ENCODE measurements around the gene PHF12. TPM values are rescaled to one million over a fixed set of nuclear protein-coding genes. Genes with fewer than 3 reads are reported as not detected.
"Not testable (repeated sequence)": the region's sequence is repeated elsewhere in the genome, so short reads cannot be mapped to it uniquely, and the experiment has no call there.

The PHF12 gene
- total and polyA plus RNA-seq, 2 donors (not counting 1 experiment from before 2014, with no cell fraction given) = 10.1 to 14.2 TPM

DNA sequence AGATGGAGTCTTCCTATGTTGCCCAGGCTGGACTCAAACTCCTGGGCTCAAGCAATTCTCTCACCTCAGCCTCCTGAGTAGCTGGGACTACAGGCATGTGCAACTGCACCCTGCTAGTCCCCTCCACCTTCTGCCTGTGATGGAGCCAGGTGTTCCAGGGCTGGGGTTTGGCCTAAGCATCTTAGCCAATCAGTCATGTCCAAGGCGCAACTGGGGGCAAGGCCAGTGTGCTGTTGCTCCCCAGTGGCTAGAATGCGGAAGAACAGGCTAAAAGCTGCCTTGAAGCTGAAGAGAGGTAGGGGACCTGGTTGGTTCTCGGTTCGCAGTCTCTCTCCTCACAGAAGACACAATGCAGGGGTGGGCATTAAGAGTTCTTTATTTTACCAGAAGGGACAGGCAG, 72.3 kb downstream of the PHF12 start:
- Histone ChIP-seq H3K9ac (ENCODE audit: insufficient read depth, low read length) (no peak overlapping the region), H3K4me1 (ENCODE audit: control insufficient read depth, extremely low read depth, insufficient read depth, low read length) (no peaks in the 10 kb centered on the region), H3K36me3 (ENCODE audit: control insufficient read depth, insufficient read depth, low read length) (peaks cover 26% of the 10 kb centered on the region), H3K79me2 (ENCODE audit: control insufficient read depth, insufficient read depth, low read length) (no peaks in the 10 kb centered on the region), H3K4me3 (replicated peaks in 1 of 4; ENCODE audit: control extremely low read depth in 1 of 4, insufficient read depth in 1 of 4, low read depth in 3 of 4, low read length in 4 of 4) (no peak overlapping the region), H4K20me1 (ENCODE audit: control insufficient read depth, extremely low read depth, insufficient read depth, low read length) (no peaks in the 10 kb centered on the region), H3K27me3 (ENCODE audit: control insufficient read depth, insufficient read depth, low read length) (no peaks in the 10 kb centered on the region), H2AFZ (ENCODE audit: low read length) (no peak overlapping the region), H3K4me2 (ENCODE audit: extremely low read depth, insufficient read depth, low read length) (no peak overlapping the region), H3K9me3 (ENCODE audit: control insufficient read depth, insufficient read depth, low read depth, low read length) (no peaks in the 10 kb centered on the region), H3K27ac (ENCODE audit: insufficient read depth, low read length) (no peak overlapping the region)
- DNase-seq (ENCODE audit: low read depth in 2 of 2) = peak; percentile 43 to 44
- no peak for TF ChIP-seq EZH2 (IDR thresholded peaks at IDR 0.05; ENCODE audit: low read length, missing control alignments)
- TF ChIP-seq, protein P1, sequence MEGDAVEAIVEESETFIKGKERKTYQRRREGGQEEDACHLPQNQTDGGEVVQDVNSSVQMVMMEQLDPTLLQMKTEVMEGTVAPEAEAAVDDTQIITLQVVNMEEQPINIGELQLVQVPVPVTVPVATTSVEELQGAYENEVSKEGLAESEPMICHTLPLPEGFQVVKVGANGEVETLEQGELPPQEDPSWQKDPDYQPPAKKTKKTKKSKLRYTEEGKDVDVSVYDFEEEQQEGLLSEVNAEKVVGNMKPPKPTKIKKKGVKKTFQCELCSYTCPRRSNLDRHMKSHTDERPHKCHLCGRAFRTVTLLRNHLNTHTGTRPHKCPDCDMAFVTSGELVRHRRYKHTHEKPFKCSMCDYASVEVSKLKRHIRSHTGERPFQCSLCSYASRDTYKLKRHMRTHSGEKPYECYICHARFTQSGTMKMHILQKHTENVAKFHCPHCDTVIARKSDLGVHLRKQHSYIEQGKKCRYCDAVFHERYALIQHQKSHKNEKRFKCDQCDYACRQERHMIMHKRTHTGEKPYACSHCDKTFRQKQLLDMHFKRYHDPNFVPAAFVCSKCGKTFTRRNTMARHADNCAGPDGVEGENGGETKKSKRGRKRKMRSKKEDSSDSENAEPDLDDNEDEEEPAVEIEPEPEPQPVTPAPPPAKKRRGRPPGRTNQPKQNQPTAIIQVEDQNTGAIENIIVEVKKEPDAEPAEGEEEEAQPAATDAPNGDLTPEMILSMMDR (conservative IDR thresholded peaks at IDR 0.05 in 1 of 2, IDR thresholded peaks at IDR 0.05 in 1 of 2; ENCODE audit: low read depth in 1 of 2, low read length in 2 of 2) = peak; percentile 10 to 61

DNA sequence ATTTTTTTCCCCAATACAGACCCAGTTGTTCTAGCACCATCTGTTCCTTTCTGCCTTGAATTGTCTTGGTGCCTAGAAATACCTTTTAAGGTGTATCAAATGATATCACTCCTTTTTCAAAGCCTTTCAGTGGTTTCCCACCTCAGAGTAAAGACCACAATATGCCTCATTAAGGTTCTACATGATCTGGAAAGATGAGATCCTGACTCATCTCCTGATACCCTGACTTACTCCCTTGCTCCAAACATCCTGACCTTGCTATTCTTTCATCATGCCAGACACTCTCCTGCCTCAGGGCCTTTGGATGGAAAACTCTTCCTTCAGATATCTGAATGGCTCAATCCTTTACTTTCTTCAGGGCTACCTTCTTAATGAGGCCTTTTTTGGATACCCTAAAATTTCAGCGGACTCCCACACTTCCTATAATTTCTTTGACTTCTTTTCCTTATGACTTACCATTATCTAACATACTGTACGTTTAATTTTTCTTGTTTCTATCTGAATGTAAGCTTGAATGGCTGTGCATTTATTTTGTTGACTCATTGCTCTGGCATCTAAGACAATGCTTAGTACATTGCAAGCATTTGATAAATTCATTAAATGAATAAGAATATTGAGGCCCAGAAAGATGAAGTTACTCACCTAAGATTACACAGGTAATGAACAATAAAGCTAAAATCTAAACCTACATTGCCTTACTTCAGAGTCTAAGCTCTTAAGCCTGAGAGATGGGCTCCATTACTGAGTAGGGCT, 73.0 kb downstream of the PHF12 start:
- Histone ChIP-seq H3K27ac (ENCODE audit: insufficient read depth, low read length) (no peak overlapping the region), H3K9me3 (ENCODE audit: control insufficient read depth, insufficient read depth, low read depth, low read length) (no peaks in the 10 kb centered on the region), H3K36me3 (ENCODE audit: control insufficient read depth, insufficient read depth, low read length) (peaks cover 26% of the 10 kb centered on the region), H3K4me2 (ENCODE audit: extremely low read depth, insufficient read depth, low read length) (no peak overlapping the region), H3K9ac (ENCODE audit: insufficient read depth, low read length) (no peak overlapping the region), H2AFZ (ENCODE audit: low read length) (no peak overlapping the region), H3K4me3 (replicated peaks in 1 of 4; ENCODE audit: control extremely low read depth in 1 of 4, insufficient read depth in 1 of 4, low read depth in 3 of 4, low read length in 4 of 4) (no peak overlapping the region), H3K4me1 (ENCODE audit: control insufficient read depth, extremely low read depth, insufficient read depth, low read length) (no peaks in the 10 kb centered on the region), H3K79me2 (ENCODE audit: control insufficient read depth, insufficient read depth, low read length) (no peaks in the 10 kb centered on the region), H3K27me3 (ENCODE audit: control insufficient read depth, insufficient read depth, low read length) (no peaks in the 10 kb centered on the region), H4K20me1 (ENCODE audit: control insufficient read depth, extremely low read depth, insufficient read depth, low read length) (no peaks in the 10 kb centered on the region)
- TF ChIP-seq EZH2 (IDR thresholded peaks at IDR 0.05; ENCODE audit: low read length, missing control alignments) = no peak
- TF ChIP-seq, protein P1 (conservative IDR thresholded peaks at IDR 0.05 in 1 of 2, IDR thresholded peaks at IDR 0.05 in 1 of 2; ENCODE audit: low read depth in 1 of 2, low read length in 2 of 2) = no peak
- no peak for DNase-seq (ENCODE audit: low read depth in 2 of 2)

DNA sequence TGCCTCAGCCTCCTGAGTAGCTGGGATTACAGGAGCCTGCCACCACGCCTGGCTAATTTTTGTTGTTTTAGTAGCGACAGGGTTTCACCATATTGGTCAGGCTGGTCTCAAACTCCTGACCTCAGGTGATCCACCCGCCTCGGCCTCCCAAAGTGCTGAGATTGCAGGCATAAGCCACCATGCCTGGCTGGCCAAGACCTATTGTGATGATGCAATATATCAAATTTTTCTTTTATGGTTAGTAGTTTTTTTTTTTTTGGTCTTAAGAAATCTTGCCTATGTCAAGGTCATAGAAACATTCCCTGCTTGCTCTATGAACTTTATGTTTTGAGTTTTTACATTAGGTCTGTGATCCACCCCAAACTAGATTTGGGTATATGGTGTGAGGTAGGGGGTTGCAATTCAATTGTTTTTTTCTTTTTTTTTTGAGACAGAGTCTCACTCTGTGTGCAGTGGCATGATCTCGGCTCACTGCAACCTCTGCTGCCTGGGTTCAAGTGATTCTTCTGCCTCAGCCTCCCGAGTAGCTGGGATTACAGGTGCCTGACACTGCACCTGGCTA, 74.1 kb downstream of the PHF12 start:
- not testable (repeated sequence) for H2AFZ ChIP-seq (ENCODE audit: low read length); H3K4me1 ChIP-seq (ENCODE audit: control insufficient read depth, extremely low read depth, insufficient read depth, low read length); DNase-seq (ENCODE audit: low read depth in 2 of 2); H4K20me1 ChIP-seq (ENCODE audit: control insufficient read depth, extremely low read depth, insufficient read depth, low read length); H3K27ac ChIP-seq (ENCODE audit: insufficient read depth, low read length); H3K4me3 ChIP-seq (replicated peaks in 1 of 4; ENCODE audit: control extremely low read depth in 1 of 4, insufficient read depth in 1 of 4, low read depth in 3 of 4, low read length in 4 of 4); H3K27me3 ChIP-seq (ENCODE audit: control insufficient read depth, insufficient read depth, low read length); H3K9me3 ChIP-seq (ENCODE audit: control insufficient read depth, insufficient read depth, low read depth, low read length); H3K9ac ChIP-seq (ENCODE audit: insufficient read depth, low read length); H3K4me2 ChIP-seq (ENCODE audit: extremely low read depth, insufficient read depth, low read length); H3K79me2 ChIP-seq (ENCODE audit: control insufficient read depth, insufficient read depth, low read length)
- peaks cover 23% of the 10 kb centered on the region for H3K36me3 ChIP-seq (ENCODE audit: control insufficient read depth, insufficient read depth, low read length)
